Gastrocnemius medialis (tissue), 4 donors: ENCODE data around the gene MAP3K20.

Experiments used
- POLR2A ChIP-seq, 2 donors: fragments of 450-650 bp; IDR thresholded peaks; one replicate each; pipeline ENCODE4 v1.6.1; 2017; ENCODE audit warnings: antibody characterized with exemption in 2 of 2, mild to moderate bottlenecking in 2 of 2, moderate library complexity in 2 of 2
- TF ChIP-seq, protein P1 (sequence below), 5 experiments: fragments of 450-650 bp in 3 of 5; fragments of 200-600 bp in 2 of 5; sonication (generic) in 2 of 5; IDR thresholded peaks in 4 of 5; conservative IDR thresholded peaks in 1 of 5; 1 replicate in 4 of 5; 2 replicates in 1 of 5; pipeline ENCODE4 v1.5.1; 2016 to 2019; ENCODE audit warnings: antibody characterized with exemption in 5 of 5, mild to moderate bottlenecking in 3 of 5, moderate library complexity in 3 of 5

DNA sequence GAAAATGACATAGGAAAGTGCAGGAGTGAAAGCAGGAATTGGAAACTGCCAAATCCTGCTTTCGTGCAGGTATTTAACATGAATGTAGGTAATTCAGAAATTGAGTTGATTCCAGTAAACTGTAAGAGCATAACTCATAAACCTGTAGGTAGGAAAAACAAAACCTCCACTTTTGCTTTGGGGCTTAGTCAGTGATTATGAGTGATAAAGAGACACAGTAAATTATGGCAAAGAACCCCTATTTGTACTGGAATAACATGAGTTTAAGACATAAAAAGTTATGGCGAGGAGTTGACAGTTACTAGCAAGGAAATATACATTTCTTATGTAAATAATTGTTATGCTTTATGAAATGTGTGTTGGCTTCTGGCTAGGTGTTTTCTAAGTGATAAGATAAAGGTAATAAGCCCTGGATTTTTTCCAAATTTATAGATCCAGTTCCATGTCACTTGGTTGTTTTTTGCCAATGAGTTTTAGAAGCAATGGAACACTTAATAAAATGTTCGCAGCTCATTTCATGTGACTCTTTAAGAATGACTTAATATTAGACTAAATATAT lies 17.3 kb downstream of the MAP3K20 start:
- TF ChIP-seq, protein P1, sequence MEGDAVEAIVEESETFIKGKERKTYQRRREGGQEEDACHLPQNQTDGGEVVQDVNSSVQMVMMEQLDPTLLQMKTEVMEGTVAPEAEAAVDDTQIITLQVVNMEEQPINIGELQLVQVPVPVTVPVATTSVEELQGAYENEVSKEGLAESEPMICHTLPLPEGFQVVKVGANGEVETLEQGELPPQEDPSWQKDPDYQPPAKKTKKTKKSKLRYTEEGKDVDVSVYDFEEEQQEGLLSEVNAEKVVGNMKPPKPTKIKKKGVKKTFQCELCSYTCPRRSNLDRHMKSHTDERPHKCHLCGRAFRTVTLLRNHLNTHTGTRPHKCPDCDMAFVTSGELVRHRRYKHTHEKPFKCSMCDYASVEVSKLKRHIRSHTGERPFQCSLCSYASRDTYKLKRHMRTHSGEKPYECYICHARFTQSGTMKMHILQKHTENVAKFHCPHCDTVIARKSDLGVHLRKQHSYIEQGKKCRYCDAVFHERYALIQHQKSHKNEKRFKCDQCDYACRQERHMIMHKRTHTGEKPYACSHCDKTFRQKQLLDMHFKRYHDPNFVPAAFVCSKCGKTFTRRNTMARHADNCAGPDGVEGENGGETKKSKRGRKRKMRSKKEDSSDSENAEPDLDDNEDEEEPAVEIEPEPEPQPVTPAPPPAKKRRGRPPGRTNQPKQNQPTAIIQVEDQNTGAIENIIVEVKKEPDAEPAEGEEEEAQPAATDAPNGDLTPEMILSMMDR (IDR thresholded peaks at IDR 0.05 in 4 of 5, conservative IDR thresholded peaks at IDR 0.05 in 1 of 5): no peak
- no peak for TF ChIP-seq POLR2A (IDR thresholded peaks at IDR 0.05)
